ENCODE measurements around the gene TMEM168.

GRCh38 chr7:112789453-112789816 is 758 bp downstream of the TMEM168 start:
- TF ChIP-seq POLR2AphosphoS5 (IDR thresholded peaks at IDR 0.05; ENCODE audit: borderline replicate concordance, low read depth, low read length) (no peak), FOXP2 (optimal IDR thresholded peaks at IDR 0.05; ENCODE audit: control extremely low read depth, extremely low read length, insufficient read depth) (no peak)

All from SK-N-MC (cell line).